Neural cell (in vitro differentiated cells): ENCODE measurements around the gene CDS1. TPM values are rescaled to one million over a fixed set of nuclear protein-coding genes. Genes with fewer than 3 reads are reported as not detected.

Source experiments
- H2AFZ ChIP-seq: fragments of 200-600, 300-800 bp; sonication (generic), shearing (Covaris generic); 2 replicates; pipeline ENCODE4 v1.6.0; 2014; ENCODE audit warnings: low read depth, mild to moderate bottlenecking, antibody characterized with exemption, low read length, moderate library complexity
- H3F3A ChIP-seq: fragments of 200-600 bp; shearing (Covaris generic); 2 replicates; pipeline ENCODE4 v1.6.1; 2016; ENCODE audit warnings: mild to moderate bottlenecking, moderate library complexity, mixed read lengths, antibody characterized with exemption, low read length; ENCODE audit not compliant: insufficient read depth, poor library complexity, severe bottlenecking
- H3K27ac ChIP-seq: fragments of 200-600, 300-800 bp; sonication (generic), shearing (Covaris generic); 2 replicates; pipeline ENCODE4 v1.5.1; 2014; ENCODE audit warnings: mild to moderate bottlenecking, low read length, moderate library complexity
- H3K27me3 ChIP-seq: fragments of 300-800, 200-600 bp; sonication (generic), shearing (Covaris generic); 2 replicates; pipeline ENCODE4 v1.6.0; 2014; ENCODE audit warnings: mild to moderate bottlenecking, low read depth, low read length, moderate library complexity; ENCODE audit not compliant: insufficient read depth
- H3K36me3 ChIP-seq: fragments of 300-800, 200-600 bp; sonication (generic), shearing (Covaris generic); 2 replicates; pipeline ENCODE4 v1.5.1; 2014; ENCODE audit warnings: mild to moderate bottlenecking, antibody characterized with exemption, low read length, moderate library complexity; ENCODE audit not compliant: insufficient read depth
- H3K4me2 ChIP-seq: fragments of 300-800, 200-600 bp; sonication (generic), shearing (Covaris generic); 2 replicates; pipeline ENCODE4 v1.6.0; 2014; ENCODE audit warnings: mild to moderate bottlenecking, low read length
- H3K4me3 ChIP-seq: fragments of 300-800, 200-600 bp; sonication (generic), shearing (Covaris generic); 2 replicates; pipeline ENCODE4 v1.5.1; 2014; ENCODE audit warnings: mild to moderate bottlenecking, low read length, moderate library complexity
- H3K79me2 ChIP-seq: fragments of 200-600 bp; shearing (Covaris generic); replicated peaks from 2 replicates; pipeline ENCODE4 v1.6.0; 2014; ENCODE audit warnings: mild to moderate bottlenecking, low read length, moderate library complexity; ENCODE audit not compliant: insufficient read depth
- H3K9ac ChIP-seq: fragments of 300-800, 200-600 bp; sonication (generic), shearing (Covaris generic); 2 replicates; pipeline ENCODE4 v1.6.1; 2016; ENCODE audit warnings: mild to moderate bottlenecking, low read length, mixed read lengths
- H3K9me2 ChIP-seq: fragments of 200-600 bp; shearing (Covaris generic); 2 replicates; pipeline ENCODE4 v1.6.1; 2016; ENCODE audit warnings: mild to moderate bottlenecking, low read length, mixed read lengths; ENCODE audit not compliant: insufficient read depth
- H3K9me3 ChIP-seq: fragments of 200-600, 300-800 bp; sonication (generic), shearing (Covaris generic); 2 replicates; pipeline ENCODE4 v1.6.1; 2016; ENCODE audit warnings: mild to moderate bottlenecking, mixed run types, low read length, moderate library complexity, mixed read lengths
- H4K20me1 ChIP-seq: fragments of 200-600 bp; shearing (Covaris generic); 2 replicates; pipeline ENCODE4 v1.6.1; 2016; ENCODE audit warnings: mild to moderate bottlenecking, mixed run types; ENCODE audit not compliant: insufficient read depth
- EP300 ChIP-seq: fragments of 450-650 bp; conservative IDR thresholded peaks from 2 replicates; pipeline ENCODE4 v1.6.1; 2014; ENCODE audit warnings: antibody characterized with exemption, mild to moderate bottlenecking, moderate library complexity; ENCODE audit not compliant: poor library complexity, severe bottlenecking
- EZH2 ChIP-seq: fragments of 200-600, 300-800 bp; shearing (Covaris generic), sonication (generic); IDR thresholded peaks from 2 replicates; pipeline ENCODE4 v1.6.1; 2014; ENCODE audit warnings: antibody characterized with exemption, low read length, borderline replicate concordance, mild to moderate bottlenecking; ENCODE audit not compliant: insufficient read depth, poor library complexity, severe bottlenecking
- MXI1 ChIP-seq: fragments of 450-650 bp; conservative IDR thresholded peaks from 2 replicates; pipeline ENCODE4 v1.6.1; 2014; ENCODE audit warnings: antibody characterized with exemption, mild to moderate bottlenecking; ENCODE audit not compliant: poor library complexity, severe bottlenecking
- POLR2AphosphoS5 ChIP-seq: IDR thresholded peaks from 2 replicates; pipeline ENCODE4 v1.6.1; 2012
- RAD21 ChIP-seq: fragments of 450-650 bp; conservative IDR thresholded peaks from 2 replicates; pipeline ENCODE4 v1.6.1; 2014; ENCODE audit warnings: antibody characterized with exemption, mild to moderate bottlenecking, moderate library complexity
- SMC3 ChIP-seq: fragments of 450-650 bp; conservative IDR thresholded peaks from 2 replicates; pipeline ENCODE4 v1.6.1; 2014; ENCODE audit warnings: antibody characterized with exemption, mild to moderate bottlenecking, moderate library complexity; ENCODE audit not compliant: poor library complexity
- TAF1 ChIP-seq: IDR thresholded peaks from 2 replicates; pipeline ENCODE4 v1.6.1; 2012; ENCODE audit warnings: low read depth
- polyA plus RNA-seq: library from polyadenylated mRNA; depleted of rRNA; stranded (reverse); fragments of >200 nt; gene quantifications from 2 replicates; pipeline ENCODE4 v1.2.3, GENCODE V29; 2014
- TF ChIP-seq, protein P1 (sequence below): fragments of 450-650 bp; IDR thresholded peaks from 2 replicates; pipeline ENCODE4 v1.5.1; 2014; ENCODE audit warnings: antibody characterized with exemption, mild to moderate bottlenecking, moderate library complexity; ENCODE audit not compliant: poor library complexity, severe bottlenecking
- TF ChIP-seq, protein P2 (sequence below): IDR thresholded peaks from 2 replicates; pipeline ENCODE4 v1.6.1; 2012; ENCODE audit warnings: borderline replicate concordance

Gene CDS1
- polyA plus RNA-seq, 1 donor from 2014 or later: 6.1 TPM

DNA sequence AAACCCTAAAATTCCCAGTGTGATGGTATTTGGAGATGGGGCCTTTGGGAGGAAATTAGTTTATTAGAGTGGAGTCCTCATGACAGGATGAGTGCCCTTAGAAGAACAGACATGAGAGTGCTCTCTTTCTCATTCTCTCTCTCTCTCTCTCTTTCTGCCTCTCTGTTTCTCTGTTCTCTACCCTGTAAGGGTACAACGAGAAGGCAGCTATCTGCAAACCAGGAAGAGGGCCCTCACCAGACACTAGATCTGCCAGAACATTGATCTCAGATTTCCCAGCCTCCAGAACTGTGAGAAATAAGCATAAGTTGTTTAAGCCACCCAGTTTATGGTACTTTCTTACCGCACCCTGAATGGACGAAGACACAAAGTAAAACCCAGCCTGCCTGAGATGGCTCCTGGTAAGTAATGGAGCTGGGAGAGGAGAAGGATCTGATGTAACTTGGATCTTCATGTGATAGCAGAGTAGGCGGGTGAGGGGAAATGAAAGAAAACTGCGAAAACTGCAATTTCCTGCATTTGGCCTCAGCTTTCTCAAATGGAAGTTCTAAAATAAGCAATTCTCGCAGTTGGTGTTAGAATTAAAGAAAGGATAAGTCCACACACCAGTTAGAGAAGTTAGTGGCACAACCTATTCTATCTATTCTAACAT, 8.7 kb upstream of the CDS1 start:
- Histone ChIP-seq H3K9ac (no peak overlapping the region), H3K9me3 (no peaks in the 10 kb centered on the region), H2AFZ (no peak overlapping the region), H3K27ac (no peak overlapping the region), H4K20me1 (no peaks in the 10 kb centered on the region), H3K4me3 (no peak overlapping the region), H3K27me3 (no peaks in the 10 kb centered on the region), H3K9me2 (no peaks in the 10 kb centered on the region), H3K79me2 (no peaks in the 10 kb centered on the region), H3F3A (no peaks in the 10 kb centered on the region), H3K4me2 (no peak overlapping the region), H3K36me3 (no peaks in the 10 kb centered on the region)
- TF ChIP-seq TAF1: no peak
- TF ChIP-seq SMC3: no peak
- TF ChIP-seq, protein P1, sequence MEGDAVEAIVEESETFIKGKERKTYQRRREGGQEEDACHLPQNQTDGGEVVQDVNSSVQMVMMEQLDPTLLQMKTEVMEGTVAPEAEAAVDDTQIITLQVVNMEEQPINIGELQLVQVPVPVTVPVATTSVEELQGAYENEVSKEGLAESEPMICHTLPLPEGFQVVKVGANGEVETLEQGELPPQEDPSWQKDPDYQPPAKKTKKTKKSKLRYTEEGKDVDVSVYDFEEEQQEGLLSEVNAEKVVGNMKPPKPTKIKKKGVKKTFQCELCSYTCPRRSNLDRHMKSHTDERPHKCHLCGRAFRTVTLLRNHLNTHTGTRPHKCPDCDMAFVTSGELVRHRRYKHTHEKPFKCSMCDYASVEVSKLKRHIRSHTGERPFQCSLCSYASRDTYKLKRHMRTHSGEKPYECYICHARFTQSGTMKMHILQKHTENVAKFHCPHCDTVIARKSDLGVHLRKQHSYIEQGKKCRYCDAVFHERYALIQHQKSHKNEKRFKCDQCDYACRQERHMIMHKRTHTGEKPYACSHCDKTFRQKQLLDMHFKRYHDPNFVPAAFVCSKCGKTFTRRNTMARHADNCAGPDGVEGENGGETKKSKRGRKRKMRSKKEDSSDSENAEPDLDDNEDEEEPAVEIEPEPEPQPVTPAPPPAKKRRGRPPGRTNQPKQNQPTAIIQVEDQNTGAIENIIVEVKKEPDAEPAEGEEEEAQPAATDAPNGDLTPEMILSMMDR: no peak
- no peak for TF ChIP-seq POLR2AphosphoS5
- no peak for TF ChIP-seq EZH2
- no peak for TF ChIP-seq RAD21
- no peak for TF ChIP-seq MXI1
- TF ChIP-seq EP300: no peak
- TF ChIP-seq, protein P2, sequence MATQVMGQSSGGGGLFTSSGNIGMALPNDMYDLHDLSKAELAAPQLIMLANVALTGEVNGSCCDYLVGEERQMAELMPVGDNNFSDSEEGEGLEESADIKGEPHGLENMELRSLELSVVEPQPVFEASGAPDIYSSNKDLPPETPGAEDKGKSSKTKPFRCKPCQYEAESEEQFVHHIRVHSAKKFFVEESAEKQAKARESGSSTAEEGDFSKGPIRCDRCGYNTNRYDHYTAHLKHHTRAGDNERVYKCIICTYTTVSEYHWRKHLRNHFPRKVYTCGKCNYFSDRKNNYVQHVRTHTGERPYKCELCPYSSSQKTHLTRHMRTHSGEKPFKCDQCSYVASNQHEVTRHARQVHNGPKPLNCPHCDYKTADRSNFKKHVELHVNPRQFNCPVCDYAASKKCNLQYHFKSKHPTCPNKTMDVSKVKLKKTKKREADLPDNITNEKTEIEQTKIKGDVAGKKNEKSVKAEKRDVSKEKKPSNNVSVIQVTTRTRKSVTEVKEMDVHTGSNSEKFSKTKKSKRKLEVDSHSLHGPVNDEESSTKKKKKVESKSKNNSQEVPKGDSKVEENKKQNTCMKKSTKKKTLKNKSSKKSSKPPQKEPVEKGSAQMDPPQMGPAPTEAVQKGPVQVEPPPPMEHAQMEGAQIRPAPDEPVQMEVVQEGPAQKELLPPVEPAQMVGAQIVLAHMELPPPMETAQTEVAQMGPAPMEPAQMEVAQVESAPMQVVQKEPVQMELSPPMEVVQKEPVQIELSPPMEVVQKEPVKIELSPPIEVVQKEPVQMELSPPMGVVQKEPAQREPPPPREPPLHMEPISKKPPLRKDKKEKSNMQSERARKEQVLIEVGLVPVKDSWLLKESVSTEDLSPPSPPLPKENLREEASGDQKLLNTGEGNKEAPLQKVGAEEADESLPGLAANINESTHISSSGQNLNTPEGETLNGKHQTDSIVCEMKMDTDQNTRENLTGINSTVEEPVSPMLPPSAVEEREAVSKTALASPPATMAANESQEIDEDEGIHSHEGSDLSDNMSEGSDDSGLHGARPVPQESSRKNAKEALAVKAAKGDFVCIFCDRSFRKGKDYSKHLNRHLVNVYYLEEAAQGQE: no peak

DNA sequence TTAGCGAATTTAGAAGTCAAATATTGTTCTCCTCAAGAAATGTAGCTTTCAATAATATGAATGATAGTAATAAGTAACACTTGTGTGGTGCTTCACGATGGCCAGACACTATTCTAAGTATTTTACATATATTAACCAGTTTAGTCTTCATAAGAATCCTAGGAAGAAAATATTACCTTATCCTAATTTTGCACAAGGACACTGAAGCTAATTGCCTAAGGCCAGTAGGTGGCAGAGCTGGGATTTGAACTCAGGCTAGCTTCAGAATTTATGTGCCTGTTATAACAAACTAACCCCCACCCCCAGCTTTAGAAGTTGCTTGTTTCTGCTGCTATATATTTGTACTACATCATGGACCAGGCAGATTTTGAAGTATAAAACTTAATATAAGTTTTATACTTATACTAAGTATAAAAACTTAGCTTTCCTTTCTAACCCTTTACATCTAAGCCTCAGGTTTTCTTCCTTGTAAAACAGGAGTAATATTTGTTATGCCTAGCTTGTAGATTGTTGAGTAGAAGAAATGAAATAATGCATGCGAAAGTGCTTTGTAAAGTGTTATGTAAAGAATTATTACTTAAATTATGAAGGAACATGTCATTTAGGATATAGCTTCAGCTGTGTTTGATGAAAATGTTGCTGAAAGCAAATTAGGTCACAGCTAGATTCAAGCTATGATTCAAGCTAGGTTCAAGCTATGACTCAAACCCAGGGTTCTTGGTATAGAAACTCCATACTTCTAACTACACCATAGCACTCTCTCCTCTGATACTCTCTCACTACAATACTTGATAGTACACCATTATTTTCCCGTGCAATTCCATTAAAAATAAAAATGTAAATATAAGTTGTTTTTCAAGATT, 4.2 kb upstream of the CDS1 start:
- H3K4me2 ChIP-seq: no peak overlapping the region

More for the DNA sequence above, 4.2 kb upstream of the CDS1 start:
- Histone ChIP-seq H3F3A (no peaks in the 10 kb centered on the region), H3K27ac (no peak overlapping the region), H3K79me2 (no peaks in the 10 kb centered on the region), H3K36me3 (no peaks in the 10 kb centered on the region), H3K9me2 (no peaks in the 10 kb centered on the region), H2AFZ (no peak overlapping the region), H3K9me3 (no peaks in the 10 kb centered on the region), H3K9ac (no peak overlapping the region), H3K4me3 (no peak overlapping the region), H3K27me3 (peaks cover 24% of the 10 kb centered on the region), H4K20me1 (no peaks in the 10 kb centered on the region)
- no peak for TF ChIP-seq RAD21
- TF ChIP-seq MXI1: no peak
- TF ChIP-seq POLR2AphosphoS5: no peak
- TF ChIP-seq, protein P1: no peak
- no peak for TF ChIP-seq EP300
- no peak for TF ChIP-seq EZH2
- TF ChIP-seq TAF1: no peak
- TF ChIP-seq SMC3: no peak
- TF ChIP-seq, protein P2: no peak
